Measurements from ENCODE around the gene ENC1. TPM values are rescaled to one million over a fixed set of nuclear protein-coding genes. Genes with fewer than 3 reads are reported as not detected.
A peak's percentile ranks its signal among the peaks of the same experiment; 100 is the strongest.

ENC1 gene
- polyA plus RNA-seq, 1 donor (not counting 4 experiments of a cell fraction or from before 2014, with no cell fraction given): 68.1 TPM

DNA sequence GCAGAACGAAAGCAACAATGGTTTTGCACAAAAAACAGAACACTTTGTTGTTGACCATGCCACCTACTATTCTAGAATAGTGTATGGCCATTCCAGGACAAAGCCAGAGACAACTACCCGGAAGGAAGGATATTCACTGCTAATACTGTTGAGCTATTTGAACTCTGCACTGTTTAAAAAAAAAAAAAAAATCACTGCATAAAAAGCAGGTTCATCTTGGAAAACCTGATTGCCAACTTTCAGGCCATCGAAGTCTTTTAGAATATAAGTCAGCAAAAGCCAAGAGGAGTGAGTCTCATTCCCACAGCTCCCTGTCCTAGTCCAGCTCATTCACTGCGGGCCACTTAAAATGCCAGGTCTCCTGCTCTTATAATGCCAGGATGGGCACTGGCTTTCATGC is 4.0 kb downstream of the ENC1 start:
- FAIRE-seq: no peak
- dilution Hi-C loops (cut with MboI; ENCODE audit: extremely low pct_ligation_motif_present, low sequenced_read_pairs): no loop called here
- H4K20me1 ChIP-seq (ENCODE audit: control insufficient read depth, extremely low read depth, insufficient read depth, low read length): peaks cover 47% of the 10 kb centered on the region
- peaks cover 26 to 45% of the 10 kb centered on the region in 2 experiments for H3K36me3 ChIP-seq (ENCODE audit: control insufficient read depth in 2 of 2, extremely low read depth in 1 of 2, insufficient read depth in 2 of 2, low read length in 2 of 2)
- no peak overlapping the region for H3K4me3 ChIP-seq (ENCODE audit: control insufficient read depth in 2 of 3, extremely low read depth in 1 of 3, insufficient read depth in 2 of 3, low read depth in 1 of 3, low read length in 3 of 3)
- H3K9me3 ChIP-seq (ENCODE audit: control insufficient read depth, low read depth, low read length): no peaks in the 10 kb centered on the region
- peaks cover 8% of the 10 kb centered on the region for H3K9me1 ChIP-seq (ENCODE audit: control insufficient read depth, extremely low read depth, insufficient read depth, low read length)
- DNase-seq (ENCODE audit: low read depth, low spot score): no peak
- H3K9ac ChIP-seq (ENCODE audit: control insufficient read depth, extremely low read depth, insufficient read depth, low read length): no peak overlapping the region
- H3K27ac ChIP-seq (ENCODE audit: control insufficient read depth, insufficient read depth, low read length): no peak overlapping the region
- H2AFZ ChIP-seq (ENCODE audit: control insufficient read depth, low read length): no peak overlapping the region
- peak overlapping the region; percentile 28 for H3K4me2 ChIP-seq (ENCODE audit: control insufficient read depth, extremely low read depth, insufficient read depth, low read depth, low read length)
- no peak for TF ChIP-seq EZH2 (IDR thresholded peaks at IDR 0.05; ENCODE audit: low read length)
- TF ChIP-seq, protein P1, sequence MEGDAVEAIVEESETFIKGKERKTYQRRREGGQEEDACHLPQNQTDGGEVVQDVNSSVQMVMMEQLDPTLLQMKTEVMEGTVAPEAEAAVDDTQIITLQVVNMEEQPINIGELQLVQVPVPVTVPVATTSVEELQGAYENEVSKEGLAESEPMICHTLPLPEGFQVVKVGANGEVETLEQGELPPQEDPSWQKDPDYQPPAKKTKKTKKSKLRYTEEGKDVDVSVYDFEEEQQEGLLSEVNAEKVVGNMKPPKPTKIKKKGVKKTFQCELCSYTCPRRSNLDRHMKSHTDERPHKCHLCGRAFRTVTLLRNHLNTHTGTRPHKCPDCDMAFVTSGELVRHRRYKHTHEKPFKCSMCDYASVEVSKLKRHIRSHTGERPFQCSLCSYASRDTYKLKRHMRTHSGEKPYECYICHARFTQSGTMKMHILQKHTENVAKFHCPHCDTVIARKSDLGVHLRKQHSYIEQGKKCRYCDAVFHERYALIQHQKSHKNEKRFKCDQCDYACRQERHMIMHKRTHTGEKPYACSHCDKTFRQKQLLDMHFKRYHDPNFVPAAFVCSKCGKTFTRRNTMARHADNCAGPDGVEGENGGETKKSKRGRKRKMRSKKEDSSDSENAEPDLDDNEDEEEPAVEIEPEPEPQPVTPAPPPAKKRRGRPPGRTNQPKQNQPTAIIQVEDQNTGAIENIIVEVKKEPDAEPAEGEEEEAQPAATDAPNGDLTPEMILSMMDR (optimal IDR thresholded peaks at IDR 0.05 in 1 of 3, IDR thresholded peaks at IDR 0.05 in 1 of 3, conservative IDR thresholded peaks at IDR 0.05 in 1 of 3; ENCODE audit: extremely low read depth in 1 of 3, insufficient read depth in 2 of 3, low read length in 3 of 3): no peak
- H3K4me1 ChIP-seq (ENCODE audit: control insufficient read depth, extremely low read depth, insufficient read depth, low read length): peaks cover 71% of the 10 kb centered on the region
- H3K79me2 ChIP-seq (ENCODE audit: control insufficient read depth, insufficient read depth, low read length): peaks cover 77% of the 10 kb centered on the region
- H3K27me3 ChIP-seq (ENCODE audit: control insufficient read depth, extremely low read depth, insufficient read depth, low read length): no peaks in the 10 kb centered on the region

DNA sequence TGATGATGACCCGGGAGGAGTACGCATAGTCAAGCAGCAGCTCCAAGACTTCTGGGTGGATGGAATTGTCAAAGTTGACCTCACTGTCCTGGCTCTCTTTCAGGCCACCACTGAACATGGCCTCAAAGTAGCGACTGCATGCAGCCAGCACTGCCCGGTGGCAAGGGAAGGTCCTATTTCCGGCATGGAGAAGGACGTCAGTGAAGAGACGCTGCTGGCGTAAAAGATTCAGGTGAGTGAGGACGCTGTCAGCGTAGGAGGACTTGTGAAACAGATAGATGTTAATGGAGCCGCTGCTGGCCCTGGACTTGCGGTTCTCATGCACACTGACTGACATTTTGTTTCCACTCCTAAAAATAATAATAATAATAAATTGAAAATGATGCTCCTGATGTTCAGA is 4.4 kb downstream of the ENC1 start:
- no peaks in the 10 kb centered on the region for H3K9me3 ChIP-seq (ENCODE audit: control insufficient read depth, low read depth, low read length)
- H3K4me2 ChIP-seq (ENCODE audit: control insufficient read depth, extremely low read depth, insufficient read depth, low read depth, low read length): no peak overlapping the region
- H3K9me1 ChIP-seq (ENCODE audit: control insufficient read depth, extremely low read depth, insufficient read depth, low read length): peaks cover 8% of the 10 kb centered on the region
- H3K36me3 ChIP-seq (ENCODE audit: control insufficient read depth in 2 of 2, extremely low read depth in 1 of 2, insufficient read depth in 2 of 2, low read length in 2 of 2): peaks cover 29 to 49% of the 10 kb centered on the region in 2 experiments
- no peak for TF ChIP-seq EZH2 (IDR thresholded peaks at IDR 0.05; ENCODE audit: low read length)
- TF ChIP-seq, protein P1 (optimal IDR thresholded peaks at IDR 0.05 in 1 of 3, IDR thresholded peaks at IDR 0.05 in 1 of 3, conservative IDR thresholded peaks at IDR 0.05 in 1 of 3; ENCODE audit: extremely low read depth in 1 of 3, insufficient read depth in 2 of 3, low read length in 3 of 3): no peak
- H3K79me2 ChIP-seq (ENCODE audit: control insufficient read depth, insufficient read depth, low read length): peaks cover 81% of the 10 kb centered on the region
- H3K4me1 ChIP-seq (ENCODE audit: control insufficient read depth, extremely low read depth, insufficient read depth, low read length): peaks cover 71% of the 10 kb centered on the region
- no peak overlapping the region for H3K9ac ChIP-seq (ENCODE audit: control insufficient read depth, extremely low read depth, insufficient read depth, low read length)
- peaks cover 49% of the 10 kb centered on the region for H4K20me1 ChIP-seq (ENCODE audit: control insufficient read depth, extremely low read depth, insufficient read depth, low read length)
- DNase-seq (ENCODE audit: low read depth, low spot score): no peak
- no peak overlapping the region for H3K4me3 ChIP-seq (ENCODE audit: control insufficient read depth in 2 of 3, extremely low read depth in 1 of 3, insufficient read depth in 2 of 3, low read depth in 1 of 3, low read length in 3 of 3)
- no peaks in the 10 kb centered on the region for H3K27me3 ChIP-seq (ENCODE audit: control insufficient read depth, extremely low read depth, insufficient read depth, low read length)
- dilution Hi-C loops (cut with MboI; ENCODE audit: extremely low pct_ligation_motif_present, low sequenced_read_pairs): no loop called here
- H2AFZ ChIP-seq (ENCODE audit: control insufficient read depth, low read length): no peak overlapping the region
- H3K27ac ChIP-seq (ENCODE audit: control insufficient read depth, insufficient read depth, low read length): no peak overlapping the region
- no peak for FAIRE-seq
